Mesenchymal stem cell (in vitro differentiated cells and primary cell): Measurements from ENCODE around the gene KIF3A.
A peak's percentile ranks its signal among the peaks of the same experiment; 100 is the strongest.

Source experiments
- DNase-seq: peaks from one replicate; pipeline ENCODE4 v3.0.0-alpha.2; 2013
- H2AFZ ChIP-seq: one replicate; pipeline ENCODE4 v1.6.1; 2013; ENCODE audit warnings: low read depth, mild to moderate bottlenecking, control low read depth, inconsistent platforms, low read length, moderate library complexity
- H2AK5ac ChIP-seq: 2 replicates; pipeline ENCODE4 v1.6.1; 2013; ENCODE audit warnings: low read length, moderate library complexity, mild to moderate bottlenecking, inconsistent platforms; ENCODE audit not compliant: severe bottlenecking
- H2BK120ac ChIP-seq: one replicate; pipeline ENCODE4 v1.6.1; 2013; ENCODE audit warnings: low read depth, mild to moderate bottlenecking, inconsistent platforms, low read length, moderate library complexity
- H2BK12ac ChIP-seq, 2 experiments: one replicate each; pipeline ENCODE4 v1.6.1; 2013; ENCODE audit warnings: inconsistent platforms in 2 of 2, low read length in 2 of 2, mild to moderate bottlenecking in 2 of 2, moderate library complexity in 2 of 2, control low read depth in 1 of 2
- H2BK15ac ChIP-seq: one replicate; pipeline ENCODE4 v1.6.1; 2013; ENCODE audit warnings: mild to moderate bottlenecking, low read depth, inconsistent platforms; ENCODE audit not compliant: poor library complexity, severe bottlenecking
- H2BK5ac ChIP-seq: 2 replicates; pipeline ENCODE4 v1.6.1; 2013; ENCODE audit warnings: low read depth, mild to moderate bottlenecking, low read length, control low read depth, inconsistent platforms; ENCODE audit not compliant: poor library complexity, severe bottlenecking
- H3K14ac ChIP-seq, 2 experiments: one replicate each; pipeline ENCODE4 v1.6.1; 2013; ENCODE audit warnings: inconsistent platforms in 2 of 2, low read length in 2 of 2, control low read depth in 1 of 2, mild to moderate bottlenecking in 1 of 2, moderate library complexity in 1 of 2
- H3K18ac ChIP-seq, 2 experiments: one replicate each; pipeline ENCODE4 v1.6.1; 2013; ENCODE audit warnings: inconsistent platforms in 2 of 2, low read length in 2 of 2, control low read depth in 1 of 2, low read depth in 1 of 2, mild to moderate bottlenecking in 1 of 2
- H3K23ac ChIP-seq, 2 experiments: one replicate each; pipeline ENCODE4 v1.6.1; 2013; ENCODE audit warnings: inconsistent platforms in 2 of 2, low read length in 2 of 2, mild to moderate bottlenecking in 2 of 2, moderate library complexity in 2 of 2, control low read depth in 1 of 2
- H3K27ac ChIP-seq: 2 replicates; pipeline ENCODE4 v1.5.1; 2013; ENCODE audit warnings: mild to moderate bottlenecking, moderate library complexity, low read length, control low read depth, inconsistent platforms; ENCODE audit not compliant: poor library complexity, severe bottlenecking
- H3K27me3 ChIP-seq, 2 experiments: 2 replicates each; pipeline versions ENCODE4 v1.6.1 to v1.7.0; 2013; ENCODE audit warnings: low read length in 2 of 2, mild to moderate bottlenecking in 2 of 2, moderate library complexity in 2 of 2, control low read depth in 1 of 2, inconsistent platforms in 1 of 2; ENCODE audit not compliant: control insufficient read depth in 1 of 2, insufficient read depth in 1 of 2
- H3K36me3 ChIP-seq, 2 experiments: 2 replicates each; pipeline versions ENCODE4 v1.6.1 to v1.7.0; 2013; ENCODE audit warnings: low read length in 2 of 2, control low read depth in 1 of 2, inconsistent platforms in 1 of 2, low read depth in 1 of 2, mild to moderate bottlenecking in 1 of 2; ENCODE audit not compliant: insufficient read depth in 2 of 2, control insufficient read depth in 1 of 2
- H3K4ac ChIP-seq, 2 experiments: one replicate each; pipeline ENCODE4 v1.6.1; 2013; ENCODE audit warnings: inconsistent platforms in 2 of 2, low read length in 2 of 2, mild to moderate bottlenecking in 2 of 2, moderate library complexity in 2 of 2, control low read depth in 1 of 2, low read depth in 1 of 2
- H3K4me1 ChIP-seq: 2 replicates; pipeline ENCODE4 v1.6.1; 2013; ENCODE audit warnings: low read depth, low read length, control low read depth; ENCODE audit not compliant: control insufficient read depth, insufficient read depth
- H3K4me2 ChIP-seq: 2 replicates; pipeline ENCODE4 v1.6.1; 2013; ENCODE audit warnings: low read length, mild to moderate bottlenecking, inconsistent platforms; ENCODE audit not compliant: poor library complexity, severe bottlenecking
- H3K4me3 ChIP-seq, 2 experiments: 2 replicates each; pipeline versions ENCODE4 v1.5.1 to v1.7.0; 2013; ENCODE audit warnings: low read length in 2 of 2, mild to moderate bottlenecking in 2 of 2, control low read depth in 1 of 2, low read depth in 1 of 2; ENCODE audit not compliant: insufficient read depth in 1 of 2
- H3K79me1 ChIP-seq: replicated peaks from 2 replicates; pipeline ENCODE4 v1.6.1; 2013; ENCODE audit warnings: mild to moderate bottlenecking, control low read depth, low read length, inconsistent platforms; ENCODE audit not compliant: poor library complexity, severe bottlenecking
- H3K9ac ChIP-seq: 2 replicates; pipeline ENCODE4 v1.7.0; 2013; ENCODE audit warnings: mild to moderate bottlenecking, low read length, moderate library complexity
- H3K9me3 ChIP-seq: 2 replicates; pipeline ENCODE4 v1.7.0; 2013; ENCODE audit warnings: mild to moderate bottlenecking, low read length; ENCODE audit not compliant: control insufficient read depth
- H4K8ac ChIP-seq: one replicate; pipeline ENCODE4 v1.6.1; 2013; ENCODE audit warnings: inconsistent platforms, mild to moderate bottlenecking, low read length, moderate library complexity
- H4K91ac ChIP-seq: one replicate; pipeline ENCODE4 v1.6.1; 2013; ENCODE audit warnings: mild to moderate bottlenecking, low read length, inconsistent platforms
- WGBS: methylation state at CpG from one replicate; pipeline ENCODE4 v1.1.7; 2013; ENCODE audit warnings: mixed read lengths; 5-methylcytosine and 5-hydroxymethylcytosine counted together

Gene KIF3A

DNA sequence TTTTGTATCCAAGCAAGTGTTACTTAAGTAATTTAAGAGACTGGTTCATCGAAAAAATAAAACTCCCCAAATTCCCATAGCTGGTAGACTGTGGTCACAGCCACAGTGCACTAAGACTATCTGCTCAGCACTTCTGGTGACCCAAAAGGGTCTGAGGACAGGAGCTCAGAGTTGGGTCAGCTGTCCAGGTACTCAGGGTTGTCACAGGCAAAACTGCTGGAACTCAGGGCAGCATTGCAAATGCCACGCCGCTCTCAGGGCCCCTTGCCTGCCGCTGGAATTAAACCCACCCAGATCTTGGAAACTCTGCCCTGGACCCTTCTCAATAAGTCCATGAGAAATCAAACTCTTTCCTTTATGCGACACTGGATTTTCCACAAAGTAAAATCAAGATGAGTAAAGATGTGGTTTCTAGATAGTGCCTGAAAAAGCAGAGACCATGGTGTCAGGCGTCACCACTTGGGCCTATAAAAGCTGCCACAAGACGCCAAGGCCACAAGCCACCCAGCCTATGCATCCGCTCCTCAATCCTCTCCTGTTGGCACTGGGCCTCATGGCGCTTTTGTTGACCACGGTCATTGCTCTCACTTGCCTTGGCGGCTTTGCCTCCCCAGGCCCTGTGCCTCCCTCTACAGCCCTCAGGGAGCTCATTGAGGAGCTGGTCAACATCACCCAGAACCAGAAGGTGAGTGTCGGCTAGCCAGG lies 79.5 kb downstream of the KIF3A start, which contains the start of gene IL13:
IL13 (plus strand) TSS at position 498 of the 705 bp plus-strand sequence; CDS start at position 512, 14 bp downstream.
- Histone ChIP-seq H3K18ac (no peak within 1 kb of the TSS), H3K9me3 (no peaks in the 10 kb centered on the region), H3K23ac (no peak within 1 kb of the TSS), H3K4me3 (no peak within 1 kb of the TSS), H2BK12ac (no peak within 1 kb of the TSS), H4K8ac (no peak within 1 kb of the TSS), H3K4me2 (no peak within 1 kb of the TSS), H3K4ac (no peak within 1 kb of the TSS), H2AK5ac (no peak within 1 kb of the TSS), H3K9ac (no peak within 1 kb of the TSS), H3K14ac (peak within 1 kb of the TSS in 1 of 2 experiments; percentile 82), H3K27ac (no peak within 1 kb of the TSS), H2AFZ (no peak within 1 kb of the TSS), H4K91ac (no peak within 1 kb of the TSS), H3K27me3 (peaks cover 21 to 41% of the 10 kb centered on the region in 2 experiments), H3K4me1 (peaks cover 20% of the 10 kb centered on the region), H3K36me3 (peaks cover 0 to 2% of the 10 kb centered on the region in 2 experiments), H2BK5ac (no peak within 1 kb of the TSS), H2BK120ac (no peak within 1 kb of the TSS), H3K79me1 (no peaks in the 10 kb centered on the region), H2BK15ac (no peak within 1 kb of the TSS)
- WGBS = 95% methylated on average over 12 of the region's 12 CpGs
- DNase-seq = no peak

DNA sequence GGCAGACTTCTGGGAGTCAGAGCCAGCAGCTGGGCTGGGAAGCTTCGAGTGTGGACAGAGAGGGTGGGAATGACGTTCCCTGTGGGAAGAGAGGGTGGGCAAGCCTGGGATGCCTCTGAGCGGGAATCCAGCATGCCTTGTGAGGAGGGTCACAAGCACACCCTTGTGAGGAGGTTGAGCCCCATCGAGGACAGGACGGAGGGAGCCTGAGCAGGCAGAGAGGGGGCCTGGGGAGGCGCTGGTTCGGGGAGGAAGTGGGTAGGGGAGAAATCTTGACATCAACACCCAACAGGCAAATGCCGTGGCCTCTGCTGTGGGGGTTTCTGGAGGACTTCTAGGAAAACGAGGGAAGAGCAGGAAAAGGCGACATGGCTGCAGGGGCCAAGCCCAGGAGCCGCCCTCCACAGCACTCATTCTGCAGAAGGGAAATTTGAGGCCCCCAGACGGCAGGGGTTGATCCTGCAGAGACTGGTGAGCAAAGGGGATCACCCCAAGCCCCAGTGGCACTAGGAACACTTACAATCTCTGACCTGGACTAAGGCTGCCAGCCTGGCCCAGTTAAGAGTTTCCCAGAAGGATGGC lies 80.5 kb downstream of the KIF3A start:
- no peak overlapping the region for H2BK12ac ChIP-seq
- no peak for DNase-seq

DNA sequence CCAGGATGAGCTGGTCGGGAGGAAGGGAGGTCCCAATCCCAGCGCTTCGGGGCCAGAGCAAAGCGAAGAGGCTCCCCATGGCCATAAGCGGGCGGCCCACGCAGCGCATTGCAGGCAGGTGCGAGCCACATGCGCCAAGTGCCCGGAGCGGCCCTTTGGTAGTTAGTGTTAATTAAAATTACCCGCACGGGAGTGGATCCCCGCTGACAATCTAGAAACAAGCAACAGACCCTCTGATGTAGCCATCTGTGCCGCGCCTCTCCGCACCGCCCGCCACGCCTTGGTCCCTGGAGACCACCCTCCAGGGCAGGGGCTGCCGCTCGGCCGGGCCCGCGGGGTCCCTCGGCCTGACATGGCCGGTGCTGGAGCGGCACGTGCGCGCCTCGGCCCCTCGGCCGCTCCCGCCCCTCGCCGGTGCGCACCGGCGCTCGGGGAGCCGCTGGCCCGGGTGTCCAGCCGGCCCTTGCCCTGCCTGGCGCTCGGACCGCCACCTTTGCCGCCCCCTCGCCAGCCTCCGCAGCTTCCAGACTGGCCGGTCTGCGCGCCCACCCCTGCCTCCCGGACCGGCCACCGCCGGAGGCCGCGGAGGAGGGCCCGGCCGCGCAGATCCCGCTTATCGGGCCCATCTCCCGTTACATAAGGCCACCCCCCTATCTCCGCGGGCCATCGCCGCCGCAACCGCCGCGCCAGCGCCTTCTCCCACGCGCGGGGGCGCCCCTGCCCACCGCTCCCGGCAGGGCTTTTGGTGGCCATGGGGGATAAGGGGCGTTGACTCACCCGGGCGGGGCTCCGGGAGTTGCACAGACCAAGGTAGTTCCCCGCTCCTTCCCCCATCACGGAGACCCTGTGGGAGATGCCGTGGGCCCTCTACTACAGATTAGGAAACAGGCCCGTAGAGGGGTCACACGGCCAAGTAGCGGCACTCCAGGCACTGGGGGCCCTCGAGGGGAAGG lies 81.2 kb downstream of the KIF3A start:
- Histone ChIP-seq H3K4me2 (peak overlapping the region; percentile 96), H2AFZ (peak overlapping the region; percentile 74), H3K9ac (peak overlapping the region; percentile 48), H3K4me3 (peak overlapping the region; percentile 56 to 72), H2BK120ac (no peak overlapping the region), H3K79me1 (no peaks in the 10 kb centered on the region), H3K23ac (peak overlapping the region in 1 of 2 experiments; percentile 38), H2BK12ac (no peak overlapping the region), H3K4me1 (peaks cover 16% of the 10 kb centered on the region), H4K91ac (peak overlapping the region; percentile 40), H3K36me3 (peaks cover 0 to 2% of the 10 kb centered on the region in 2 experiments), H4K8ac (peak overlapping the region; percentile 76), H2BK15ac (peak overlapping the region; percentile 63), H3K4ac (no peak overlapping the region), H2AK5ac (no peak overlapping the region), H3K27me3 (peaks cover 21 to 45% of the 10 kb centered on the region in 2 experiments), H3K27ac (no peak overlapping the region), H3K14ac (peak overlapping the region in 1 of 2 experiments; percentile 83), H3K18ac (peak overlapping the region; percentile 4 to 66), H3K9me3 (no peaks in the 10 kb centered on the region), H2BK5ac (no peak overlapping the region)
- WGBS = 8% methylated on average over 72 of the region's 92 CpGs
- peak; percentile 18 for DNase-seq

More for the DNA sequence above, 80.5 kb downstream of the KIF3A start:
- peaks cover 0 to 2% of the 10 kb centered on the region in 2 experiments for H3K36me3 ChIP-seq
- WGBS = 72% methylated on average over 8 of the region's 12 CpGs
- H3K9me3 ChIP-seq = no peaks in the 10 kb centered on the region
- H3K4me3 ChIP-seq = peak overlapping the region; percentile 19 to 72
- peak overlapping the region; percentile 96 for H3K4me2 ChIP-seq
- no peak overlapping the region for H2AK5ac ChIP-seq
- no peaks in the 10 kb centered on the region for H3K79me1 ChIP-seq
- peak overlapping the region; percentile 12 for H4K8ac ChIP-seq
- H4K91ac ChIP-seq = peak overlapping the region; percentile 40
- no peak overlapping the region for H3K23ac ChIP-seq
- H3K18ac ChIP-seq = peak overlapping the region in 1 of 2 experiments; percentile 4
- H2BK15ac ChIP-seq = no peak overlapping the region
- no peak overlapping the region for H3K27ac ChIP-seq
- no peak overlapping the region for H2BK5ac ChIP-seq
- peak overlapping the region; percentile 48 for H3K9ac ChIP-seq
- no peak overlapping the region for H2AFZ ChIP-seq
- H3K14ac ChIP-seq = no peak overlapping the region
- peaks cover 19% of the 10 kb centered on the region for H3K4me1 ChIP-seq
- H3K4ac ChIP-seq = no peak overlapping the region
- H2BK120ac ChIP-seq = no peak overlapping the region
- peaks cover 21 to 45% of the 10 kb centered on the region in 2 experiments for H3K27me3 ChIP-seq
